Fibroblast of lung (primary cell): ENCODE data around the gene PKDCC.

ENCODE experiments used
- CTCF ChIP-seq, 2 donors: IDR thresholded peaks in 1 of 2; conservative IDR thresholded peaks in 1 of 2; 1 replicate in 1 of 2; 2 replicates in 1 of 2; pipeline ENCODE4 v1.5.1; 2011 to 2012; ENCODE audit warnings: low read length in 2 of 2, control low read depth in 1 of 2, inconsistent platforms in 1 of 2, low read depth in 1 of 2, mild to moderate bottlenecking in 1 of 2
- EZH2 ChIP-seq: IDR thresholded peaks from 2 replicates; pipeline ENCODE4 v1.5.1; 2012; ENCODE audit warnings: low read length, control low read depth, mild to moderate bottlenecking; ENCODE audit errors: missing control alignments

DNA sequence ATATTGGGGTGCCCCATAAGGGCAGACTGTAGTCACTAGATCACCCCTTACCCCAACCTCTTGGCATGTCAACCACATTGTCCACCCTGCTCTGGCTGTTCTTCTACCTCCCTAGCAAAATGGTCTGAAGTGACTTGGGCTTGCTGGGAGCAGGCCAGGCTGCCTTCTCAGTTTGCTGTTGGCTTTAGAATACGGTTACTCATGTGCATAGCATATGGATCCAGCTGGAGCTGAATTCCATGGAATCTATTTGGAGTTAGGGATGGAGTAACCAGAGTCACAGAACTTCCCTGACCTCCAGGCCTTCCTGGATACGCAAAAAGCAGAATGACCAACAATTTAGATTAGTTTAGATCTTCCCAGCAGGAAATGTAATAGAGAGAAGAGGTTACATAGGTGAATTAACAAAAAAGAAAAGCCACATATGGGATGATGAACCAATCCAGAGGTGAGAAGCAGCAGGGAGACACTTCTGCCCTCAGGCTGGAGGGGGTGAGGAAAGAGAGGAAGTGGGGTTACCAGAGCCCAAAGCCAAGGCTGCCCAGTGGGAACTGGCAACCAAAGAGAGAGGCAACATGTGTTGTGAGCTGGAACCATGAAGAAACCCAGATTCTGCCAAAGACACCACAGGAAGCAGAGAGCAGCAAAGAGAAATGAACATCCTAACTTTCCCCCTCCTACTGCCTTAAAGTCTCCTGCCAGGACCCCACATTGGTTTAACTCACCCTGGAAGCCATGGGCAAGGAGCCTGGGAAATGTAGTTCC, 26.1 kb downstream of the PKDCC start:
- TF ChIP-seq CTCF (conservative IDR thresholded peaks at IDR 0.05 in 1 of 2, IDR thresholded peaks at IDR 0.05 in 1 of 2; ENCODE audit: low read depth in 1 of 2, low read length in 2 of 2) (no peak), EZH2 (no peak)
